GM19351 (cell line): ENCODE results near the gene SMLR1.
"Not testable (repeated sequence)": the region's sequence is repeated elsewhere in the genome, so short reads cannot be mapped to it uniquely, and the experiment has no call there.

Experiments used
- ATAC-seq: cut with Tn5 transposase; IDR thresholded peaks from one replicate; pipeline ENCODE4 v1.9.1; 2021; ENCODE audit warnings: mild to moderate bottlenecking, moderate library complexity; ENCODE audit not compliant: unreplicated experiment

Gene SMLR1

GRCh38 chr6:130827247-130828149, at the start of gene SMLR1:
Gene SMLR1, plus strand, starts transcription at chr6:130827406. Its CDS starts 8 bp downstream, at chr6:130827414.
- no peak for ATAC-seq

- ATAC-seq, result no peak
Observed at GRCh38 chr6:130778946-130779657, 48.1 kb upstream of the SMLR1 start.

- no peak for ATAC-seq
Observed at GRCh38 chr6:130779658-130780033, 47.6 kb upstream of the SMLR1 start.

- no peak for ATAC-seq
Observed at GRCh38 chr6:130780122-130780521, 47.1 kb upstream of the SMLR1 start.

GRCh38 chr6:130781557-130781956, 45.6 kb upstream of the SMLR1 start:
- no peak for ATAC-seq

- no peak for ATAC-seq
Observed at GRCh38 chr6:130783416-130784107, 43.6 kb upstream of the SMLR1 start.

- no peak for ATAC-seq
Observed at GRCh38 chr6:130787726-130788500, 39.3 kb upstream of the SMLR1 start.

GRCh38 chr6:130788954-130789353, 38.3 kb upstream of the SMLR1 start:
- ATAC-seq, result no peak

GRCh38 chr6:130794010-130794697, 33.1 kb upstream of the SMLR1 start:
- ATAC-seq, result no peak

- no peak for ATAC-seq
Observed at GRCh38 chr6:130794738-130795137, 32.5 kb upstream of the SMLR1 start.

- no peak for ATAC-seq
Observed at GRCh38 chr6:130796313-130796905, 30.8 kb upstream of the SMLR1 start.

- ATAC-seq, result no peak
Observed at GRCh38 chr6:130797061-130797460, 30.1 kb upstream of the SMLR1 start.

GRCh38 chr6:130801368-130801767, 25.8 kb upstream of the SMLR1 start:
- not testable (repeated sequence) for ATAC-seq

- ATAC-seq, result no peak
Observed at GRCh38 chr6:130810307-130811030, 16.7 kb upstream of the SMLR1 start.

GRCh38 chr6:130811932-130812331, 15.3 kb upstream of the SMLR1 start:
- no peak for ATAC-seq

- ATAC-seq, result no peak
Observed at GRCh38 chr6:130814506-130814905, 12.7 kb upstream of the SMLR1 start.

- ATAC-seq, result no peak
Observed at GRCh38 chr6:130815200-130816071, 11.8 kb upstream of the SMLR1 start.

GRCh38 chr6:130822736-130823135, 4.5 kb upstream of the SMLR1 start:
- no peak for ATAC-seq
